ENCODE data around the gene APOB. TPM values are rescaled to one million over a fixed set of nuclear protein-coding genes. Genes with fewer than 3 reads are reported as not detected.

The APOB gene
- total and polyA plus RNA-seq, 2 of the 13 experiments (the other 11 are each of a cell fraction or from before 2014, with no cell fraction given): 1,569 to 2,515 TPM

DNA sequence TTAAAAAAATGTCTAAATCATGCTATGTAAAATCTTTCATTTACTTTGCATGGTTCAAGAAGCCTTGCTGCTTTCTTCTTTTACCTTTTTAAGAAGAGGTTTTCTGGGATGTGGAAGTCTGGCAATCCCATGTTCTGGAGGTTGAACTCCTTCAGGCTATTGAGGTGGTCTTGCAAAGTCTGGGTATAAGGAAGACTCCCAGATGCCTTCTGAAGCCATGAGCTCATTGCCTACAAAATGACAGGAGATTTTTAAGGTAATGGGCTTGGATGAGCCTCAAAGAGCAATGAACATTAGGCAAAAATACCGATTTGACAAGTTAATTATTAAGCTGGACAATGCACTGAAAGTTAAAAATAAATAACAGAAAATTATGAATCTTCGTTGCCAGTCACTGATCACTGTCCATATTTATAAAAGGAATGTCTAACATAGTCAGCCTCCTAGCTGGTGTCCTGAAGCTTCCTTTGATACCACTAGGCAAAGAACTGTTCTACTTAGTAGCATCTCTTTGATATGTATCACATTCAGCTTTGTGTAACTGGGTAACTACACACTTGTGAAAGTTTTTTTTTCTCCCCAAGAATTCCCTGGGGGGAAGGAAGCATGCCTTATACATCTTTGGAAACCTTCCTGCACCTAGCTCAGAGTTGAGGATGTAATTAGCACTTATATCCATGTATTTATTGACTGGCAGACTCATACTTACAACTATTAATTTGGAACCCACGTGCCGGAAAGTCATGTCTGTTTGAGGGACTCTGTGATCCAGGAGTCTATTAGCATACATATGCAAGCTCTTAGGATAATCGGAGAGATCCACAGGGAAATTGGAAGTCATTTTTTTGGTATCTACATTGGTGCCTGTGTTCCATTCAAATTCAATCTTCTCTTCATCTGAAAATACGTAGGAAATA is 29.3 kb downstream of the APOB start (continued):
- TF ChIP-seq, protein P1, sequence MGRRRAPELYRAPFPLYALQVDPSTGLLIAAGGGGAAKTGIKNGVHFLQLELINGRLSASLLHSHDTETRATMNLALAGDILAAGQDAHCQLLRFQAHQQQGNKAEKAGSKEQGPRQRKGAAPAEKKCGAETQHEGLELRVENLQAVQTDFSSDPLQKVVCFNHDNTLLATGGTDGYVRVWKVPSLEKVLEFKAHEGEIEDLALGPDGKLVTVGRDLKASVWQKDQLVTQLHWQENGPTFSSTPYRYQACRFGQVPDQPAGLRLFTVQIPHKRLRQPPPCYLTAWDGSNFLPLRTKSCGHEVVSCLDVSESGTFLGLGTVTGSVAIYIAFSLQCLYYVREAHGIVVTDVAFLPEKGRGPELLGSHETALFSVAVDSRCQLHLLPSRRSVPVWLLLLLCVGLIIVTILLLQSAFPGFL (CRISPR knock-in tag; IDR thresholded peaks at IDR 0.05): no peak
- TF ChIP-seq, protein P2, sequence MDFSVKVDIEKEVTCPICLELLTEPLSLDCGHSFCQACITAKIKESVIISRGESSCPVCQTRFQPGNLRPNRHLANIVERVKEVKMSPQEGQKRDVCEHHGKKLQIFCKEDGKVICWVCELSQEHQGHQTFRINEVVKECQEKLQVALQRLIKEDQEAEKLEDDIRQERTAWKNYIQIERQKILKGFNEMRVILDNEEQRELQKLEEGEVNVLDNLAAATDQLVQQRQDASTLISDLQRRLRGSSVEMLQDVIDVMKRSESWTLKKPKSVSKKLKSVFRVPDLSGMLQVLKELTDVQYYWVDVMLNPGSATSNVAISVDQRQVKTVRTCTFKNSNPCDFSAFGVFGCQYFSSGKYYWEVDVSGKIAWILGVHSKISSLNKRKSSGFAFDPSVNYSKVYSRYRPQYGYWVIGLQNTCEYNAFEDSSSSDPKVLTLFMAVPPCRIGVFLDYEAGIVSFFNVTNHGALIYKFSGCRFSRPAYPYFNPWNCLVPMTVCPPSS (IDR thresholded peaks at IDR 0.05): no peak
- TF ChIP-seq ZNF263 (CRISPR knock-in tag; IDR thresholded peaks at IDR 0.05) (no peak), CC2D1A (CRISPR knock-in tag; IDR thresholded peaks at IDR 0.05) (no peak), SMYD3 (CRISPR knock-in tag; IDR thresholded peaks at IDR 0.05) (peak; percentile 79), HOXA5 (CRISPR knock-in tag; IDR thresholded peaks at IDR 0.05) (no peak), ZNF605 (CRISPR knock-in tag; IDR thresholded peaks at IDR 0.05) (no peak), KLF15 (CRISPR knock-in tag; IDR thresholded peaks at IDR 0.05; ENCODE audit: borderline replicate concordance) (no peak)
- TF ChIP-seq, protein P3, sequence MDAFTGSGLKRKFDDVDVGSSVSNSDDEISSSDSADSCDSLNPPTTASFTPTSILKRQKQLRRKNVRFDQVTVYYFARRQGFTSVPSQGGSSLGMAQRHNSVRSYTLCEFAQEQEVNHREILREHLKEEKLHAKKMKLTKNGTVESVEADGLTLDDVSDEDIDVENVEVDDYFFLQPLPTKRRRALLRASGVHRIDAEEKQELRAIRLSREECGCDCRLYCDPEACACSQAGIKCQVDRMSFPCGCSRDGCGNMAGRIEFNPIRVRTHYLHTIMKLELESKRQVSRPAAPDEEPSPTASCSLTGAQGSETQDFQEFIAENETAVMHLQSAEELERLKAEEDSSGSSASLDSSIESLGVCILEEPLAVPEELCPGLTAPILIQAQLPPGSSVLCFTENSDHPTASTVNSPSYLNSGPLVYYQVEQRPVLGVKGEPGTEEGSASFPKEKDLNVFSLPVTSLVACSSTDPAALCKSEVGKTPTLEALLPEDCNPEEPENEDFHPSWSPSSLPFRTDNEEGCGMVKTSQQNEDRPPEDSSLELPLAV (CRISPR knock-in tag; conservative IDR thresholded peaks at IDR 0.05; ENCODE audit: low read depth): no peak
- TF ChIP-seq, protein P4, sequence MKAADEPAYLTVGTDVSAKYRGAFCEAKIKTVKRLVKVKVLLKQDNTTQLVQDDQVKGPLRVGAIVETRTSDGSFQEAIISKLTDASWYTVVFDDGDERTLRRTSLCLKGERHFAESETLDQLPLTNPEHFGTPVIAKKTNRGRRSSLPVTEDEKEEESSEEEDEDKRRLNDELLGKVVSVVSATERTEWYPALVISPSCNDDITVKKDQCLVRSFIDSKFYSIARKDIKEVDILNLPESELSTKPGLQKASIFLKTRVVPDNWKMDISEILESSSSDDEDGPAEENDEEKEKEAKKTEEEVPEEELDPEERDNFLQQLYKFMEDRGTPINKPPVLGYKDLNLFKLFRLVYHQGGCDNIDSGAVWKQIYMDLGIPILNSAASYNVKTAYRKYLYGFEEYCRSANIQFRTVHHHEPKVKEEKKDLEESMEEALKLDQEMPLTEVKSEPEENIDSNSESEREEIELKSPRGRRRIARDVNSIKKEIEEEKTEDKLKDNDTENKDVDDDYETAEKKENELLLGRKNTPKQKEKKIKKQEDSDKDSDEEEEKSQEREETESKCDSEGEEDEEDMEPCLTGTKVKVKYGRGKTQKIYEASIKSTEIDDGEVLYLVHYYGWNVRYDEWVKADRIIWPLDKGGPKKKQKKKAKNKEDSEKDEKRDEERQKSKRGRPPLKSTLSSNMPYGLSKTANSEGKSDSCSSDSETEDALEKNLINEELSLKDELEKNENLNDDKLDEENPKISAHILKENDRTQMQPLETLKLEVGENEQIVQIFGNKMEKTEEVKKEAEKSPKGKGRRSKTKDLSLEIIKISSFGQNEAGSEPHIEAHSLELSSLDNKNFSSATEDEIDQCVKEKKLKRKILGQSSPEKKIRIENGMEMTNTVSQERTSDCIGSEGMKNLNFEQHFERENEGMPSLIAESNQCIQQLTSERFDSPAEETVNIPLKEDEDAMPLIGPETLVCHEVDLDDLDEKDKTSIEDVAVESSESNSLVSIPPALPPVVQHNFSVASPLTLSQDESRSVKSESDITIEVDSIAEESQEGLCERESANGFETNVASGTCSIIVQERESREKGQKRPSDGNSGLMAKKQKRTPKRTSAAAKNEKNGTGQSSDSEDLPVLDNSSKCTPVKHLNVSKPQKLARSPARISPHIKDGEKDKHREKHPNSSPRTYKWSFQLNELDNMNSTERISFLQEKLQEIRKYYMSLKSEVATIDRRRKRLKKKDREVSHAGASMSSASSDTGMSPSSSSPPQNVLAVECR (CRISPR knock-in tag; IDR thresholded peaks at IDR 0.05; ENCODE audit: borderline replicate concordance): no peak
- TF ChIP-seq, protein P5, sequence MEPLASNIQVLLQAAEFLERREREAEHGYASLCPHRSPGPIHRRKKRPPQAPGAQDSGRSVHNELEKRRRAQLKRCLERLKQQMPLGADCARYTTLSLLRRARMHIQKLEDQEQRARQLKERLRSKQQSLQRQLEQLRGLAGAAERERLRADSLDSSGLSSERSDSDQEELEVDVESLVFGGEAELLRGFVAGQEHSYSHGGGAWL (CRISPR knock-in tag; IDR thresholded peaks at IDR 0.05): no peak
- TF ChIP-seq, protein P6, sequence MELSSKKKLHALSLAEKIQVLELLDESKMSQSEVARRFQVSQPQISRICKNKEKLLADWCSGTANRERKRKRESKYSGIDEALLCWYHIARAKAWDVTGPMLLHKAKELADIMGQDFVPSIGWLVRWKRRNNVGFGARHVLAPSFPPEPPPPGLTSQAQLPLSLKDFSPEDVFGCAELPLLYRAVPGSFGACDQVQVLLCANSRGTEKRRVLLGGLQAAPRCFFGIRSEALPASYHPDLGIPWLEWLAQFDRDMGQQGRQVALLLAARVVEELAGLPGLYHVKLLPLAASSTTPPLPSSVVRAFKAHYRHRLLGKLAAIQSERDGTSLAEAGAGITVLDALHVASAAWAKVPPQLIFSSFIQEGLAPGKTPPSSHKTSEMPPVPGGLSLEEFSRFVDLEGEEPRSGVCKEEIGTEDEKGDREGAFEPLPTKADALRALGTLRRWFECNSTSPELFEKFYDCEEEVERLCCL (CRISPR knock-in tag; IDR thresholded peaks at IDR 0.05; ENCODE audit: borderline replicate concordance): no peak
- TF ChIP-seq, protein P7, sequence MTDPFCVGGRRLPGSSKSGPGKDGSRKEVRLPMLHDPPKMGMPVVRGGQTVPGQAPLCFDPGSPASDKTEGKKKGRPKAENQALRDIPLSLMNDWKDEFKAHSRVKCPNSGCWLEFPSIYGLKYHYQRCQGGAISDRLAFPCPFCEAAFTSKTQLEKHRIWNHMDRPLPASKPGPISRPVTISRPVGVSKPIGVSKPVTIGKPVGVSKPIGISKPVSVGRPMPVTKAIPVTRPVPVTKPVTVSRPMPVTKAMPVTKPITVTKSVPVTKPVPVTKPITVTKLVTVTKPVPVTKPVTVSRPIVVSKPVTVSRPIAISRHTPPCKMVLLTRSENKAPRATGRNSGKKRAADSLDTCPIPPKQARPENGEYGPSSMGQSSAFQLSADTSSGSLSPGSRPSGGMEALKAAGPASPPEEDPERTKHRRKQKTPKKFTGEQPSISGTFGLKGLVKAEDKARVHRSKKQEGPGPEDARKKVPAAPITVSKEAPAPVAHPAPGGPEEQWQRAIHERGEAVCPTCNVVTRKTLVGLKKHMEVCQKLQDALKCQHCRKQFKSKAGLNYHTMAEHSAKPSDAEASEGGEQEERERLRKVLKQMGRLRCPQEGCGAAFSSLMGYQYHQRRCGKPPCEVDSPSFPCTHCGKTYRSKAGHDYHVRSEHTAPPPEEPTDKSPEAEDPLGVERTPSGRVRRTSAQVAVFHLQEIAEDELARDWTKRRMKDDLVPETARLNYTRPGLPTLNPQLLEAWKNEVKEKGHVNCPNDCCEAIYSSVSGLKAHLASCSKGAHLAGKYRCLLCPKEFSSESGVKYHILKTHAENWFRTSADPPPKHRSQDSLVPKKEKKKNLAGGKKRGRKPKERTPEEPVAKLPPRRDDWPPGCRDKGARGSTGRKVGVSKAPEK (CRISPR knock-in tag; IDR thresholded peaks at IDR 0.05; ENCODE audit: borderline replicate concordance): no peak

Data from HepG2 (cell line).